GM21723 (cell line): ENCODE results near the gene CES4A.
"Not testable (repeated sequence)": the region's sequence is repeated elsewhere in the genome, so short reads cannot be mapped to it uniquely, and the experiment has no call there.

Experiments
- ATAC-seq: cut with Tn5 transposase; IDR thresholded peaks from one replicate; pipeline ENCODE4 v1.9.1; 2021; ENCODE audit warnings: mild to moderate bottlenecking, moderate library complexity; ENCODE audit not compliant: unreplicated experiment

The CES4A gene

DNA sequence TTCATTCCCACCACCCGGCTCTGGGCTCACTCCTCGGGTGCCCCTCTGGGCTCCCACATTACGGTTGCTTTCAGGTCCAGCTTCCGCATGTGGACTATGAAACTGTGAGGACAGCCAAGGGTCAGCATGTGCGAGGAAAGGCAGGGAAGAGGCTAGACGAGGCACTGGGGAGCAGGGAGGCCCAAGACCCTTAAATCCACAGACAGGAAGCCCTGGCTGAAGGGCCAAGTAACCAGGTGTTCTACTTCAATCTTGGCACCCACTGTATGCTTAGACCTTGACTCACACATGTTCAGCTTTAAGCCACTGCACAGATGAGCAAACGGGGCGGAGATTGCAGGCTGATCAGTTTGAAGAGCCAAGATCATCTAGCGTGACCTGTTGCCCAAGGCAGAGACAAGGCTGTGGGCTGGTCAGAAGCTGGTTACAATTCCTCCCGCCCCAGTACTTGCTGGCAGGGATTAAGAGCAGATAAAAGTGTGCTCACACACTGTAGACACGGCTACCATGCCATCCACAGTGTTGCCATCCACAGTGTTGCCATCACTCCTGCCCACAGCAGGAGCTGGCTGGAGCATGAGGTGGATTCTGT lies at the start of gene CES4A:
TSS of gene CES4A (plus strand) at position 393 of the 592 bp plus-strand sequence. CDS start at position 577, 184 bp downstream.
- ATAC-seq, result no peak

DNA sequence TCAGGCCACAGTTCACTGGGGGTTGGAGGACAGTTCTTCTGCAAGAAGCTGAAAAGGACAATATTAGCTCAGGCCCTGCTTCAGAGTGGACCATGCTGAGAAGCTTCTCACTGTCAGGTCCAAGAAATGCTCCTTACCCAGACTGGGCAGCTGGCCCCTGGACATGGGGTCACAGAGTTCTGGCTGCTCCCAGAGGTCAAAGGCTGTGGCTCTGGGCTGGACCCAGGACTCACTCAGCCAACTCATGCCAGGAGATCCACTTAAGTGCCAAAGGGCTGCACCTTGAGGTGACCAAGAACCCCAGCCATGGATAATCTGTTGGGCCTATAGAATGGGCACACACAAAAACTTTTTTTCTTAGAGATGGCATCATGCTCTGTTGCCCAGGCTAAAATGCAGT lies 49.0 kb upstream of the CES4A start:
- ATAC-seq, result no peak

DNA sequence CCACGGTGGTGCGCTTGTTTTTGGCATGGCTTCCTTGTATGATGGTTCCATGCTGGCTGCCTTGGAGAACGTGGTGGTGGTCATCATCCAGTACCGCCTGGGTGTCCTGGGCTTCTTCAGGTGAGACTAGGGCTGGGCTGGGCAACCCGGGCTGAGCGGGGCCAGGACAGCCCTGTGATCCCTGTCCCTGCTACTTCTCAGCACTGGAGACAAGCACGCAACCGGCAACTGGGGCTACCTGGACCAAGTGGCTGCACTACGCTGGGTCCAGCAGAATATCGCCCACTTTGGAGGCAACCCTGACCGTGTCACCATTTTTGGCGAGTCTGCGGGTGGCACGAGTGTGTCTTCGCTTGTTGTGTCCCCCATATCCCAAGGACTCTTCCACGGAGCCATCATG lies 48.2 kb upstream of the CES4A start:
- no peak for ATAC-seq

DNA sequence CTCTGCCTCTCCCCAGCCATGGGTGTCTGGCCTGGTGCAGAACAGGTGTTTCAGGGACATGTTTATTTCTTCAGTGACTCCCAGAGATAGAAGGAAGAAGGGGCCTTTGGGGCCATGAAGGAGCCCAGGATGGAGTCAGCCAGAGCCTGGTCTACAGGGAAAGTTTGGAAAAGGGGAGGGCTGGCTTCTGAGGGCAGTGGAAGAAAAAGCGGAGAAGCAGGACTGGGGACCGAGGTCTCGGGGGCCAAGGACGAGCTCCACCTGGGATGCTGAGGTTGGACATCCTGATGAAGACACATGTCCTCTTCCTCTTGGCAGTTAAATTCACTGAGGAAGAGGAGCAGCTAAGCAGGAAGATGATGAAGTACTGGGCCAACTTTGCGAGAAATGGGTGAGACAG lies 45.4 kb upstream of the CES4A start:
- ATAC-seq, result no peak

DNA sequence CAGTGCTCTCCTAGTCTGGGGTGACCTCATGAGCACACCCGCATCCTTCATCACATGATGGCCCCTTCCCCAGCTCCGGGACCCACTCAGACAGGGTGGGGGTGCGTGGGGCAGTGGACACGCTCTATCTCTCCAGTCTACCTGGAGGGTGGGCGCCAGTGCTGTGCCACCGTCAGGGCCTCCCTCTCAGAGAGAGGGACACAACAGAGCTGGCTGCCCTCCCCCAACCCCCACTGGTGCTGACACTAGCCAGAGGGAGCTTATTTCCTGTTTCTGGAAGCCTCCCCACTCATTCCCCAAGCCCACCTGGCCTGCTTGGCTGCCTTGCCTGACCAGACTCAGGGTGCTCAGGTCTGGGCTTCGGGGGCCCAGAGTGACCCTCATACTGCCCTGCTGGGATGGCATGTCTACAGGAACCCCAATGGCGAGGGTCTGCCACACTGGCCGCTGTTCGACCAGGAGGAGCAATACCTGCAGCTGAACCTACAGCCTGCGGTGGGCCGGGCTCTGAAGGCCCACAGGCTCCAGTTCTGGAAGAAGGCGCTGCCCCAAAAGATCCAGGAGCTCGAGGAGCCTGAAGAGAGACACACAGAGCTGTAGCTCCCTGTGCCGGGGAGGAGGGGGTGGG lies 44.8 kb upstream of the CES4A start:
- ATAC-seq, result no peak

DNA sequence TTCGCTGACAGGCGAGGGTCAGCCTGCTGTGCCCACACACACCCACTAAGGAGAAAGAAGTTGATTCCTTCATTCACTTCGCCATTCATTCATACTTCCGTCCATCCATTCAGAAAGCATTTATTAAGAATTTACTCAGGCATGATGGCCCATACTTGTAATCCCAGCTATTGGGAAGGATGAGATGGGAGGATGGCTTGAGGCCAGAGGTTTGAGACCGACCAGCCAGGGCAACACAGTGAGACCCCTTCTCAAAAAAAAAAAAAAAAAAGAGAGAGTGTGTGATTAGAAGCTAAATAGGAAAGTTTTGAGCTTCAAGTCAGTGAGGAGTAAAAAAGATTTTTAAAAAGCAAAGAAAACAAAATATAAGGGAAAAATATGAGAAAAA lies 44.3 kb upstream of the CES4A start:
- no peak for ATAC-seq

- not testable (repeated sequence) for ATAC-seq
Observed at GRCh38 chr16:66944971-66945370, 43.4 kb upstream of the CES4A start.

GRCh38 chr16:66945939-66946338 lies 42.5 kb upstream of the CES4A start:
- no peak for ATAC-seq

DNA sequence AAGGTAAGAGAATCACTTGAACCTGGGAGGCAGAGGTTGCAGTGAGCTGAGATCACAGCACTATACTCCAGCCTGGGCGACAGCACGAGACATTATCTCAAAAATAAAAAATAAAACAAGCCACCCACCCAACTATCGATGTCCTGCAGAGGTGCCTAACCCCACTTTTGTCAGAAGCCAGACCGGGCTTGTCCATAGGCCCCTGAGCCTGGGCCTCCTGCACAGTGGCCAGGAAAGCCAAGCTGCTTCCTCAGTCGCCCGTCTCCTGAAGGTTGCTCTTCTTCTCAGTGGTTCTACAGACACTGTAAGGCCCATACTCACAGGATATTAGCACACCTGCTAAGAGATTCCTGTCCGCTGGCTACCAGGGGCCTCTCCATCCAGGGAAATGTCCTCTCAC lies 41.8 kb upstream of the CES4A start:
- ATAC-seq, result no peak

GRCh38 chr16:66946974-66947301 lies 41.5 kb upstream of the CES4A start:
- no peak for ATAC-seq

GRCh38 chr16:66947302-66948065 lies 40.9 kb upstream of the CES4A start:
- ATAC-seq, result peak; percentile 68

GRCh38 chr16:66948134-66948836 lies 40.1 kb upstream of the CES4A start:
- no peak for ATAC-seq

DNA sequence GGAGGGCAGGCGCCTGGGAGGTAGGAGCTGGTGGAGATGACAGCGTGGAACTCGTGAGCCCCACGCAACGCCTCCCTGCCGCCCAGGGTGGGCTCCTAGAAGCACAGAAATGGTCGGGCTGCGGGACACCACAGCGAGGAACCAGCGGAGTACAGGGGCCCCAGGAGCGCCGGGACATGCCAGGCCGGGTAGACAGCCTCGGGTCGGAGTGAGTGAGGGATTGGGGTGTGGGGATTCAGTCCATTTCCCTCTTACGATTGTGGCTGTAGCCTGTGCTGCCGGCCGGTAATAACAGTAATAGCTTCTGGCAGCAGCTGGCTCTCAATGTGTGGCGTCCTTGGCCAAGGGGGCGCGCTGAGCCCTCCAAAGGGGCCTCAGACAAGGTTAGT lies 39.6 kb upstream of the CES4A start:
- ATAC-seq, result no peak

- no peak for ATAC-seq
Observed at GRCh38 chr16:66949472-66949871, 38.9 kb upstream of the CES4A start.

- no peak for ATAC-seq
Observed at GRCh38 chr16:66950437-66950836, 38.0 kb upstream of the CES4A start.

GRCh38 chr16:66950971-66951790 lies 37.2 kb upstream of the CES4A start:
- no peak for ATAC-seq

- no peak for ATAC-seq
Observed at GRCh38 chr16:66952430-66953110, 35.8 kb upstream of the CES4A start.

DNA sequence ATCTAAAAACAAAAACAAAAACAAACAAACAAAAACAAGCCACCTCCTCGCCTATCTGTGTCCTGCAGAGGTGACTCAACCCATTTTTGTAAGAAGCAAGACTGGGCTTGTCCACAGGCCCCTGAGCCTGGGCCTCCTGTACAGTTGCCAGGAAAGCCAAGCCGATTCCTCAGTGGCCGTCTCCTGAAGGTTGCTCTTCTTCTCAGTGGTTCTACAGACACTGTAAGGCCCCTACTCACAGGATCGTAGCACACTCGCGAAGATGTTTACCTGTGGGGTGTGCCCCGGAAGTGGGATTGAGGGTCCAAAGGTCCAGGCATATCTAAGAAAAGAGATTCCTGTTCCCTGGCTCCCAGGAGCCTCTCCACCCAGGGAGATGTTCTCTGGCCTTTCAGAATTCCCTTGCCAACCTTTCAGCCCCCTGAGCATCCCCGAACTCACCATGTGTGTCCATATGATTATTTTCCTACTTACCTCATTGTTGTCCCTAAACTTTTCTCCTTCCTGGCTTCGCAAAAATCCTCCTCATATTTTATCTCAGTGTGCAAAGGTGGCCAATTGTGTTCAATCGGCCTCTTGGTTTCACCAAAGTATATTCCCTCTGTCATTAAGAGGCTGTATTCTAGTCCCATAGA lies 34.8 kb upstream of the CES4A start:
- no peak for ATAC-seq

DNA sequence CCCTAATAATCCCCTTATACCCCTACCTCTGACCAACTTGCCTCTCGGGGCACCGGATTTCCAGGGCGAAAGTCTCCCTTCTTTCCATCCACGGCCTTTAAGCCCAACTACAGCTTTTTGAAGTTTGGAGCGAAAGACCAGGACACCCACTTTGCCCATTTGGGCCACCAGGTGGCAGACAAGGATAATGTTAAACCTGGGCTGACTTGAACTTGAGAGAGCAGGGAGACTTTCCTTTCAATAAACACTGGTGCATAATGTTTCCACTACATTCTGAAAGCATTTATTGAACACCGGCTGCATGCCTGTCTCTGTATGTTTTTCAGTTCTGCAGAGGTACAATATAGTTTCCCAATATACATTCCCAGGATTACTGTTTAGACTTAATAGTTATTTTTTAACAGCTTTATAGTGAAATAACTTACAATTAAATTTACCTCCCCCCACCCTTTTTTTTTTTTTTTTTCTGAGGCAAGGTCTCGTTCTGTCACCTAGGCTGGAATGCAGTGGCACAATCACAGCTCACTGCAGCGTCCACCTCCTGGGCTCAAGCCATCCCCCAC lies 34.2 kb upstream of the CES4A start:
- peak; percentile 45 for ATAC-seq
